GM21526 (cell line): ENCODE measurements around the gene MYL4.
"Not testable (repeated sequence)": the region's sequence is repeated elsewhere in the genome, so short reads cannot be mapped to it uniquely, and the experiment has no call there.

Experiments used
- ATAC-seq: cut with Tn5 transposase; IDR thresholded peaks from one replicate; pipeline ENCODE4 v1.9.1; 2021; ENCODE audit warnings: moderate library complexity; ENCODE audit not compliant: unreplicated experiment, low FRiP score

Gene MYL4

GRCh38 chr17:47268964-47269363, 59.8 kb downstream of the MYL4 start:
- ATAC-seq, result not testable (repeated sequence)

- not testable (repeated sequence) for ATAC-seq
These were observed 60.6 kb downstream of the MYL4 start for GRCh38 chr17:47269561-47270280.

GRCh38 chr17:47270946-47271705, 62.0 kb downstream of the MYL4 start:
- ATAC-seq, result no peak

GRCh38 chr17:47272491-47272890, 63.3 kb downstream of the MYL4 start:
- ATAC-seq, result no peak

DNA sequence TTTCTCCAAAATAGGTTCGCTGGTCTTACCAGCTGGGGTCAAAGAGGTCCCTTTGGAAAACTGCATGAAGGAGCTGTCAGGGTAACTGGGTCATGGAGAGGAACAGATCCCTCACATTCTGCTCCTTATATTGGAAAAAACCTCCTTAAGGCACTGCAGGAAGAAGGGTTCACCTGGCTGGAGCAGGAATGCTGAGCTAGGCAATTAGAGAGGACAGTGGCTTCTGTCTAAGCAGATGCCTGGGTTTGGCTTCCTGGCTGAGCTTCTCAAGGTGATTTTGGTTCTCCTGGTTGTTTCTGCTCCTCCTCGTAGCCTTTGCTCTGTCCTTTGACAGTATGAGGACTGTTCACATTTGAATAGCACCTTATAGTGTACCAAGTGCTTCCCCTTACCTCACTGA, 64.1 kb downstream of the MYL4 start:
- ATAC-seq, result no peak
